Fibroblast of skin of left biceps (primary cell): ENCODE measurements around the gene RPIA.
"Not testable (repeated sequence)": the region's sequence is repeated elsewhere in the genome, so short reads cannot be mapped to it uniquely, and the experiment has no call there.

Source experiments
- DNase-seq, 2 experiments: peaks; one replicate each; pipeline ENCODE4 v3.0.0-alpha.2; 2013; ENCODE audit warnings: low read depth in 2 of 2

Gene RPIA

GRCh38 chr2:88773233-88774028 lies 82.0 kb downstream of the RPIA start:
- not testable (repeated sequence) for DNase-seq

- DNase-seq: not testable (repeated sequence)
These were observed 97.7 kb downstream of the RPIA start for GRCh38 chr2:88789213-88789612.

GRCh38 chr2:88795932-88796331 lies 104.5 kb downstream of the RPIA start:
- DNase-seq: not testable (repeated sequence)

- not testable (repeated sequence) for DNase-seq
These were observed 105.0 kb downstream of the RPIA start for GRCh38 chr2:88796523-88796922.

- not testable (repeated sequence) for DNase-seq
These were observed 105.7 kb downstream of the RPIA start for GRCh38 chr2:88797164-88797563.
